Liver (tissue), 9 donors: ENCODE data around the gene GBP1. TPM values are rescaled to one million over a fixed set of nuclear protein-coding genes. Genes with fewer than 3 reads are reported as not detected.

Experiments used
- DNase-seq: peaks from one replicate; pipeline ENCODE4 v3.0.0-alpha.2; 2017; ENCODE audit warnings: low spot score
- H3K27ac ChIP-seq, 2 donors: one replicate each; pipeline ENCODE4 v1.7.0; 2013; ENCODE audit warnings: inconsistent platforms in 2 of 2, low read length in 2 of 2, control low read depth in 1 of 2, low read depth in 1 of 2, mild to moderate bottlenecking in 1 of 2
- H3K27me3 ChIP-seq, 4 donors: one replicate each; pipeline versions ENCODE4 v1.6.1 to v1.7.0; 2013; ENCODE audit warnings: low read length in 3 of 4, inconsistent platforms in 1 of 4, mild to moderate bottlenecking in 1 of 4, moderate library complexity in 1 of 4; ENCODE audit not compliant: control insufficient read depth in 4 of 4, insufficient read depth in 4 of 4
- H3K36me3 ChIP-seq, 4 donors: one replicate each; pipeline versions ENCODE4 v1.6.1 to v1.7.0; 2013; ENCODE audit warnings: low read length in 3 of 4, mild to moderate bottlenecking in 3 of 4, low read depth in 1 of 4, moderate library complexity in 1 of 4; ENCODE audit not compliant: control insufficient read depth in 4 of 4, insufficient read depth in 3 of 4
- H3K4me1 ChIP-seq, 4 donors: one replicate each; pipeline versions ENCODE4 v1.6.1 to v1.7.0; 2013; ENCODE audit warnings: low read length in 3 of 4, mild to moderate bottlenecking in 3 of 4, moderate library complexity in 1 of 4; ENCODE audit not compliant: control insufficient read depth in 4 of 4, insufficient read depth in 4 of 4
- H3K4me3 ChIP-seq, 3 donors: one replicate each; pipeline versions ENCODE4 v1.6.1 to v1.7.0; 2013; ENCODE audit warnings: low read length in 3 of 3, control low read depth in 1 of 3, low read depth in 1 of 3, mild to moderate bottlenecking in 1 of 3
- H3K9ac ChIP-seq, 2 donors: one replicate each; pipeline ENCODE4 v1.7.0; 2013; ENCODE audit warnings: low read length in 2 of 2, mild to moderate bottlenecking in 2 of 2, moderate library complexity in 2 of 2, control low read depth in 1 of 2, low read depth in 1 of 2
- H3K9me3 ChIP-seq, 4 donors: one replicate each; pipeline versions ENCODE4 v1.6.1 to v1.7.0; 2013; ENCODE audit warnings: low read length in 3 of 4; ENCODE audit not compliant: control insufficient read depth in 4 of 4
- ATF3 ChIP-seq: IDR thresholded peaks from 2 replicates; pipeline ENCODE4 v1.6.1; 2016; ENCODE audit warnings: antibody characterized with exemption
- EGR1 ChIP-seq, 2 donors: IDR thresholded peaks; 2 replicates each; pipeline ENCODE4 v1.6.1; 2016 to 2018; ENCODE audit warnings: antibody characterized with exemption in 2 of 2, low read depth in 2 of 2
- FOXA1 ChIP-seq: IDR thresholded peaks from 2 replicates; pipeline ENCODE4 v1.6.1; 2016; ENCODE audit warnings: antibody characterized with exemption
- FOXA2 ChIP-seq: IDR thresholded peaks from 2 replicates; pipeline ENCODE4 v1.6.1; 2016; ENCODE audit warnings: antibody characterized with exemption
- GABPA ChIP-seq, 2 donors: IDR thresholded peaks in 1 of 2; conservative IDR thresholded peaks in 1 of 2; 2 replicates each; pipeline ENCODE4 v1.6.1; 2016; ENCODE audit warnings: antibody characterized with exemption in 2 of 2, mild to moderate bottlenecking in 1 of 2, moderate library complexity in 1 of 2
- HNF4A ChIP-seq, 2 donors: conservative IDR thresholded peaks; 2 replicates each; pipeline ENCODE4 v1.6.1; 2016; ENCODE audit warnings: antibody characterized with exemption in 2 of 2, mild to moderate bottlenecking in 2 of 2
- HNF4G ChIP-seq: IDR thresholded peaks from 2 replicates; pipeline ENCODE4 v1.6.1; 2016; ENCODE audit warnings: antibody characterized with exemption
- NR2F2 ChIP-seq: IDR thresholded peaks from 2 replicates; pipeline ENCODE4 v1.6.1; 2016; ENCODE audit warnings: antibody characterized with exemption
- RAD21 ChIP-seq, 2 donors: IDR thresholded peaks; 2 replicates each; pipeline ENCODE4 v1.6.1; 2016; ENCODE audit warnings: antibody characterized with exemption in 2 of 2, mild to moderate bottlenecking in 2 of 2
- REST ChIP-seq: IDR thresholded peaks from 2 replicates; pipeline ENCODE4 v1.6.1; 2016; ENCODE audit warnings: antibody characterized with exemption, mild to moderate bottlenecking
- RXRA ChIP-seq, 2 donors: IDR thresholded peaks; 2 replicates each; pipeline ENCODE4 v1.6.1; 2017 to 2018; ENCODE audit warnings: antibody characterized with exemption in 2 of 2, mild to moderate bottlenecking in 1 of 2
- SP1 ChIP-seq: IDR thresholded peaks from 2 replicates; pipeline ENCODE4 v1.6.1; 2018; ENCODE audit warnings: antibody characterized with exemption, mild to moderate bottlenecking
- TAF1 ChIP-seq: conservative IDR thresholded peaks from 2 replicates; pipeline ENCODE4 v1.6.1; 2016; ENCODE audit warnings: antibody characterized with exemption, mild to moderate bottlenecking
- YY1 ChIP-seq: IDR thresholded peaks from 2 replicates; pipeline ENCODE4 v1.6.1; 2016; ENCODE audit warnings: antibody characterized with exemption, mild to moderate bottlenecking
- ZBTB33 ChIP-seq: IDR thresholded peaks from 2 replicates; pipeline ENCODE4 v1.6.1; 2016; ENCODE audit warnings: antibody characterized with exemption
- WGBS: extraction: QIAGEN DNeasy Blood & Tissue Kit; methylation state at CpG from one replicate; pipeline ENCODE4 v1.1.7; 2013; 5-methylcytosine and 5-hydroxymethylcytosine counted together
- polyA plus RNA-seq, 2 donors: library from polyadenylated mRNA; stranded (reverse) in 1 of 2; unstranded in 1 of 2; fragments of 200-250 nt in 1 of 2; fragments of >200 nt in 1 of 2; fragmentation: Nextera tagmentation in 1 of 2; extraction: Ambion mirVana in 1 of 2; gene quantifications; one replicate each; pipeline versions ENCODE4 v1.2.1 to v1.2.3, GENCODE V29; 2013 to 2015
- total RNA-seq, 2 donors: library from RNA; depleted of rRNA; stranded (reverse); fragments of >200 nt; gene quantifications; one replicate each; pipeline ENCODE4 v1.2.3, GENCODE V29; 2014
- TF ChIP-seq, protein P1 (sequence below): fragments of 150-350 bp; IDR thresholded peaks from 2 replicates; pipeline ENCODE4 v1.5.1; 2017; ENCODE audit warnings: improper control_type of control experiment, low read depth, low read length; ENCODE audit not compliant: missing input control
- TF ChIP-seq, protein P2 (sequence below): IDR thresholded peaks from 2 replicates; pipeline ENCODE4 v1.6.1; 2016; ENCODE audit warnings: antibody characterized with exemption
- donor health status: healthy.
- donor health status: healthy.
- donor health status: healthy.
- donor health status: healthy.
- donor health status: healthy.

The GBP1 gene
- total and polyA plus RNA-seq, 4 donors = 9.1 to 72.6 (median 20.1) TPM

GRCh38 chr1:89023026-89023425 is 42.0 kb downstream of the GBP1 start:
- peak overlapping the region; percentile 77 to 93 (median 90) for H3K4me3 ChIP-seq
- no peaks in the 10 kb centered on the region for H3K27me3 ChIP-seq
- TF ChIP-seq ATF3 (no peak), FOXA1 (no peak), FOXA2 (no peak), ZBTB33 (no peak), NR2F2 (no peak), TAF1 (no peak), HNF4G (no peak), YY1 (no peak), GABPA (IDR thresholded peaks at IDR 0.05 in 1 of 2, conservative IDR thresholded peaks at IDR 0.05 in 1 of 2) (no peak), RXRA (IDR thresholded peaks at IDR 0.05) (no peak), EGR1 (IDR thresholded peaks at IDR 0.05; ENCODE audit: low read depth in 2 of 2) (no peak)
- TF ChIP-seq, protein P1, sequence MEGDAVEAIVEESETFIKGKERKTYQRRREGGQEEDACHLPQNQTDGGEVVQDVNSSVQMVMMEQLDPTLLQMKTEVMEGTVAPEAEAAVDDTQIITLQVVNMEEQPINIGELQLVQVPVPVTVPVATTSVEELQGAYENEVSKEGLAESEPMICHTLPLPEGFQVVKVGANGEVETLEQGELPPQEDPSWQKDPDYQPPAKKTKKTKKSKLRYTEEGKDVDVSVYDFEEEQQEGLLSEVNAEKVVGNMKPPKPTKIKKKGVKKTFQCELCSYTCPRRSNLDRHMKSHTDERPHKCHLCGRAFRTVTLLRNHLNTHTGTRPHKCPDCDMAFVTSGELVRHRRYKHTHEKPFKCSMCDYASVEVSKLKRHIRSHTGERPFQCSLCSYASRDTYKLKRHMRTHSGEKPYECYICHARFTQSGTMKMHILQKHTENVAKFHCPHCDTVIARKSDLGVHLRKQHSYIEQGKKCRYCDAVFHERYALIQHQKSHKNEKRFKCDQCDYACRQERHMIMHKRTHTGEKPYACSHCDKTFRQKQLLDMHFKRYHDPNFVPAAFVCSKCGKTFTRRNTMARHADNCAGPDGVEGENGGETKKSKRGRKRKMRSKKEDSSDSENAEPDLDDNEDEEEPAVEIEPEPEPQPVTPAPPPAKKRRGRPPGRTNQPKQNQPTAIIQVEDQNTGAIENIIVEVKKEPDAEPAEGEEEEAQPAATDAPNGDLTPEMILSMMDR = no peak
- TF ChIP-seq, protein P2, sequence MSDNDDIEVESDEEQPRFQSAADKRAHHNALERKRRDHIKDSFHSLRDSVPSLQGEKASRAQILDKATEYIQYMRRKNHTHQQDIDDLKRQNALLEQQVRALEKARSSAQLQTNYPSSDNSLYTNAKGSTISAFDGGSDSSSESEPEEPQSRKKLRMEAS = no peak
- DNase-seq = no peak
- H3K9me3 ChIP-seq = no peaks in the 10 kb centered on the region
- peak overlapping the region in 1 of 2 donors; percentile 95 for H3K9ac ChIP-seq
- peaks cover 4 to 15% (median 8%) of the 10 kb centered on the region in 4 donors for H3K4me1 ChIP-seq
- peak overlapping the region; percentile 85 to 91 for H3K27ac ChIP-seq
- H3K36me3 ChIP-seq = peaks cover 2 to 6% (median 6%) of the 10 kb centered on the region in 4 donors

- H3K9ac ChIP-seq = peak within 1 kb of the TSS; percentile 82 to 95
- H3K4me1 ChIP-seq = peaks cover 4 to 15% (median 8%) of the 10 kb centered on the region in 4 donors
- WGBS = 2% methylated on average over 5 of the region's 5 CpGs
- H3K36me3 ChIP-seq = peaks cover 2 to 6% (median 6%) of the 10 kb centered on the region in 4 donors
- H3K27ac ChIP-seq = peak within 1 kb of the TSS; percentile 85 to 91
- peak within 1 kb of the TSS; percentile 77 to 93 (median 90) for H3K4me3 ChIP-seq
- no peaks in the 10 kb centered on the region for H3K27me3 ChIP-seq
- DNase-seq = no peak
- H3K9me3 ChIP-seq = no peaks in the 10 kb centered on the region
- TF ChIP-seq RAD21 (IDR thresholded peaks at IDR 0.05) (peak in 1 of 2 donors; percentile 20), YY1 (peak; percentile 71), HNF4G (no peak), TAF1 (peak; percentile 78), REST (peak; percentile 77), FOXA1 (peak; percentile 98), HNF4A (conservative IDR thresholded peaks at IDR 0.05) (no peak), FOXA2 (peak; percentile 98), ZBTB33 (peak; percentile 23), EGR1 (IDR thresholded peaks at IDR 0.05; ENCODE audit: low read depth in 2 of 2) (no peak), SP1 (peak; percentile 22), RXRA (IDR thresholded peaks at IDR 0.05) (peak in 1 of 2 donors; percentile 24)
- TF ChIP-seq, protein P2 = no peak
- TF ChIP-seq, protein P1 = no peak
Measured at GRCh38 chr1:89022167-89022959, 42.6 kb downstream of the GBP1 start, which contains the start of gene GBP3. GBP3 (minus strand) TSS chr1:89022866; CDS start chr1:89020721, 2,145 bp downstream.
